HL-60 (cell line): ENCODE results near the gene CMTM1.
A peak's percentile ranks its signal among the peaks of the same experiment; 100 is the strongest.

Experiments used
- DNase-seq, 2 experiments: peaks; one replicate each; pipeline ENCODE4 v3.0.0-alpha.2; 2010 to 2020; ENCODE audit warnings: low read depth in 1 of 2, low spot score in 1 of 2
- H3K27ac ChIP-seq: fragments of 250-450 bp; sonication (Bioruptor Pico); replicated peaks from 2 replicates; pipeline ENCODE4 v1.5.1; 2020; ENCODE audit warnings: mild to moderate bottlenecking, moderate library complexity
- H3K27me3 ChIP-seq: fragments of 250-450 bp; sonication (Bioruptor Pico); 2 replicates; pipeline ENCODE4 v1.5.1; 2021; ENCODE audit warnings: mild to moderate bottlenecking, moderate library complexity; ENCODE audit not compliant: insufficient read depth, poor library complexity, severe bottlenecking
- H3K4me3 ChIP-seq: replicated peaks from 2 replicates; pipeline ENCODE4 v1.5.1; 2011; ENCODE audit warnings: mild to moderate bottlenecking, control low read depth, low read length; ENCODE audit not compliant: insufficient read depth
- CTCF ChIP-seq: IDR thresholded peaks from one replicate; pipeline ENCODE4 v1.5.1; 2011; ENCODE audit warnings: low read length, control low read depth, inconsistent platforms; ENCODE audit not compliant: insufficient read depth
- GABPA ChIP-seq: IDR thresholded peaks from 2 replicates; pipeline ENCODE4 v1.6.1; 2012; ENCODE audit warnings: low read depth
- POLR2AphosphoS5 ChIP-seq: IDR thresholded peaks from 2 replicates; pipeline ENCODE4 v1.6.1; 2012; ENCODE audit warnings: low read depth
- REST ChIP-seq: IDR thresholded peaks from 2 replicates; pipeline ENCODE4 v1.6.1; 2012; ENCODE audit warnings: low read depth; ENCODE audit not compliant: insufficient replicate concordance
- SPI1 ChIP-seq: IDR thresholded peaks from 2 replicates; pipeline ENCODE4 v1.6.1; 2012; ENCODE audit warnings: low read depth, mild to moderate bottlenecking, borderline replicate concordance

The CMTM1 gene

GRCh38 chr16:66580605-66581209, 14.5 kb downstream of the CMTM1 start:
- DNase-seq = no peak
- Histone ChIP-seq H3K4me3 (no peak overlapping the region), H3K27ac (no peak overlapping the region), H3K27me3 (no peaks in the 10 kb centered on the region)
- TF ChIP-seq SPI1 (no peak), CTCF (no peak), REST (no peak), GABPA (no peak), POLR2AphosphoS5 (no peak)

- no peak overlapping the region for H3K27ac ChIP-seq
- H3K27me3 ChIP-seq = no peaks in the 10 kb centered on the region
- no peak overlapping the region for H3K4me3 ChIP-seq
- no peak for DNase-seq
- no peak for TF ChIP-seq GABPA
- TF ChIP-seq REST = no peak
- no peak for TF ChIP-seq POLR2AphosphoS5
- no peak for TF ChIP-seq CTCF
- TF ChIP-seq SPI1 = no peak
Measured at GRCh38 chr16:66581246-66581952, 15.2 kb downstream of the CMTM1 start.

- Histone ChIP-seq H3K27me3 (no peaks in the 10 kb centered on the region), H3K27ac (peak overlapping the region; percentile 71), H3K4me3 (no peak overlapping the region)
- TF ChIP-seq POLR2AphosphoS5 = peak; percentile 40; the same call in 1 of the 2 replicates
- TF ChIP-seq CTCF = no peak
- TF ChIP-seq GABPA = no peak
- no peak for TF ChIP-seq REST
- TF ChIP-seq SPI1 = peak; percentile 65; the same call in 1 of the 2 replicates
- peak in 1 of 2 experiments; percentile 86 for DNase-seq
Measured at GRCh38 chr16:66585481-66586239, 19.4 kb downstream of the CMTM1 start.
